22Rv1 (cell line): ENCODE data around the gene ACOT11.

Experiments used
- CTCF ChIP-seq: fragments of 450-650 bp; IDR thresholded peaks from 2 replicates; pipeline ENCODE4 v1.5.1; 2017; ENCODE audit warnings: mild to moderate bottlenecking
- ZFX ChIP-seq: fragments of 450-650 bp; IDR thresholded peaks from 2 replicates; pipeline ENCODE4 v1.6.1; 2017; ENCODE audit warnings: antibody characterized with exemption, borderline replicate concordance

- TF ChIP-seq CTCF, result no peak
- TF ChIP-seq ZFX, result no peak
Observed at GRCh38 chr1:54624466-54625464, 76.7 kb downstream of the ACOT11 start.
